HEK293 (cell line): ENCODE results near the gene PYDC1.
A peak's percentile ranks its signal among the peaks of the same experiment; 100 is the strongest.

Experiments used
- EGR2 ChIP-seq: fragments of 450-650 bp; formaldehyde crosslinking; IDR thresholded peaks from 2 replicates; pipeline ENCODE4 v1.5.1; 2016; ENCODE audit warnings: low read depth, missing biosample characterization, missing genetic modification characterization
- ELK4 ChIP-seq: IDR thresholded peaks from 2 replicates; pipeline ENCODE4 v1.6.1; 2011; ENCODE audit warnings: mild to moderate bottlenecking, low read depth, low read length, borderline replicate concordance
- KLF1 ChIP-seq: fragments of 450-650 bp; formaldehyde crosslinking; IDR thresholded peaks from 2 replicates; pipeline ENCODE4 v1.5.1; 2016; ENCODE audit warnings: missing biosample characterization, missing genetic modification characterization
- KLF17 ChIP-seq: fragments of 450-650 bp; formaldehyde crosslinking; IDR thresholded peaks from 2 replicates; pipeline ENCODE4 v1.5.1; 2016; ENCODE audit warnings: missing biosample characterization, missing genetic modification characterization
- KLF7 ChIP-seq: fragments of 450-650 bp; formaldehyde crosslinking; IDR thresholded peaks from 2 replicates; pipeline ENCODE4 v1.5.1; 2016; ENCODE audit warnings: missing biosample characterization, missing genetic modification characterization, borderline replicate concordance
- KLF8 ChIP-seq: fragments of 450-650 bp; formaldehyde crosslinking; IDR thresholded peaks from 2 replicates; pipeline ENCODE4 v1.5.1; 2016; ENCODE audit warnings: missing biosample characterization, missing genetic modification characterization
- OSR2 ChIP-seq: fragments of 450-650 bp; formaldehyde crosslinking; IDR thresholded peaks from 2 replicates; pipeline ENCODE4 v1.5.1; 2016; ENCODE audit warnings: missing biosample characterization, missing genetic modification characterization
- PRDM10 ChIP-seq: fragments of 450-650 bp; formaldehyde crosslinking; IDR thresholded peaks from 2 replicates; pipeline ENCODE4 v1.5.1; 2016; ENCODE audit warnings: missing biosample characterization, missing genetic modification characterization
- SCRT2 ChIP-seq: fragments of 450-650 bp; formaldehyde crosslinking; IDR thresholded peaks from 2 replicates; pipeline ENCODE4 v1.5.1; 2016; ENCODE audit warnings: missing biosample characterization, missing genetic modification characterization
- WT1 ChIP-seq: fragments of 450-650 bp; formaldehyde crosslinking; IDR thresholded peaks from 2 replicates; pipeline ENCODE4 v1.5.1; 2016; ENCODE audit warnings: missing biosample characterization, missing genetic modification characterization
- ZBTB20 ChIP-seq: fragments of 450-650 bp; formaldehyde crosslinking; IDR thresholded peaks from 2 replicates; pipeline ENCODE4 v1.5.1; 2016; ENCODE audit warnings: missing biosample characterization, missing genetic modification characterization
- ZBTB26 ChIP-seq: fragments of 450-650 bp; formaldehyde crosslinking; optimal IDR thresholded peaks from 2 replicates; pipeline ENCODE3; 2016; ENCODE audit warnings: missing biosample characterization, mild to moderate bottlenecking, missing genetic modification characterization
- ZBTB8A ChIP-seq: fragments of 450-650 bp; formaldehyde crosslinking; IDR thresholded peaks from 2 replicates; pipeline ENCODE4 v1.5.1; 2016; ENCODE audit warnings: missing biosample characterization, missing genetic modification characterization
- ZNF10 ChIP-seq: fragments of 450-650 bp; formaldehyde crosslinking; IDR thresholded peaks from 2 replicates; pipeline ENCODE4 v1.5.1; 2017; ENCODE audit warnings: missing biosample characterization, missing genetic modification characterization
- ZNF202 ChIP-seq: fragments of 450-650 bp; formaldehyde crosslinking; IDR thresholded peaks from 2 replicates; pipeline ENCODE4 v1.5.1; 2016; ENCODE audit warnings: missing biosample characterization, missing genetic modification characterization, borderline replicate concordance
- ZNF214 ChIP-seq: fragments of 450-650 bp; formaldehyde crosslinking; IDR thresholded peaks from 2 replicates; pipeline ENCODE4 v1.5.1; 2017; ENCODE audit warnings: missing biosample characterization, mild to moderate bottlenecking, missing genetic modification characterization, borderline replicate concordance
- ZNF24 ChIP-seq: fragments of 450-650 bp; formaldehyde crosslinking; IDR thresholded peaks from 2 replicates; pipeline ENCODE4 v1.5.1; 2016; ENCODE audit warnings: missing biosample characterization, missing genetic modification characterization
- ZNF302 ChIP-seq: fragments of 450-650 bp; formaldehyde crosslinking; IDR thresholded peaks from 2 replicates; pipeline ENCODE4 v1.5.1; 2016; ENCODE audit warnings: missing biosample characterization, missing genetic modification characterization, low read depth
- ZNF324 ChIP-seq: fragments of 450-650 bp; formaldehyde crosslinking; IDR thresholded peaks from 2 replicates; pipeline ENCODE4 v1.5.1; 2016; ENCODE audit warnings: missing biosample characterization, missing genetic modification characterization
- ZNF366 ChIP-seq: fragments of 450-650 bp; formaldehyde crosslinking; conservative IDR thresholded peaks from 2 replicates; pipeline ENCODE4 v1.5.1; 2016; ENCODE audit warnings: missing biosample characterization, missing genetic modification characterization
- ZNF391 ChIP-seq: fragments of 450-650 bp; formaldehyde crosslinking; IDR thresholded peaks from 2 replicates; pipeline ENCODE4 v1.5.1; 2016; ENCODE audit warnings: low read depth, missing biosample characterization, missing genetic modification characterization, borderline replicate concordance
- ZNF449 ChIP-seq: fragments of 450-650 bp; formaldehyde crosslinking; IDR thresholded peaks from 2 replicates; pipeline ENCODE4 v1.5.1; 2017; ENCODE audit warnings: missing biosample characterization, mild to moderate bottlenecking, missing genetic modification characterization, moderate library complexity
- ZNF529 ChIP-seq: fragments of 450-650 bp; formaldehyde crosslinking; IDR thresholded peaks from 2 replicates; pipeline ENCODE4 v1.5.1; 2017; ENCODE audit warnings: missing genetic modification characterization, missing biosample characterization; ENCODE audit not compliant: insufficient replicate concordance
- ZNF645 ChIP-seq: fragments of 450-650 bp; formaldehyde crosslinking; IDR thresholded peaks from 2 replicates; pipeline ENCODE4; 2016; ENCODE audit warnings: missing biosample characterization, missing genetic modification characterization
- ZNF76 ChIP-seq: fragments of 450-650 bp; formaldehyde crosslinking; IDR thresholded peaks from 2 replicates; pipeline ENCODE4; 2016; ENCODE audit warnings: low read depth, missing biosample characterization, missing genetic modification characterization, borderline replicate concordance
- ZNF791 ChIP-seq: fragments of 450-650 bp; formaldehyde crosslinking; IDR thresholded peaks from 2 replicates; pipeline ENCODE4 v1.5.1; 2016; ENCODE audit warnings: missing biosample characterization, missing genetic modification characterization
- ZNF843 ChIP-seq: fragments of 450-650 bp; formaldehyde crosslinking; IDR thresholded peaks from 2 replicates; pipeline ENCODE4 v1.5.1; 2016; ENCODE audit warnings: missing biosample characterization, missing genetic modification characterization
- ZSCAN4 ChIP-seq: fragments of 450-650 bp; formaldehyde crosslinking; IDR thresholded peaks from 2 replicates; pipeline ENCODE4 v1.5.1; 2017; ENCODE audit warnings: missing biosample characterization, missing genetic modification characterization

The PYDC1 gene

GRCh38 chr16:31215287-31216162 is 1.4 kb downstream of the PYDC1 start (continued):
- TF ChIP-seq ZNF449 (tag by site-specific recombination) (peak; percentile 64), ZNF202 (tag by site-specific recombination) (no peak), ZNF76 (tag by site-specific recombination) (peak; percentile 49; the same call in 1 of the 2 replicates), ZSCAN4 (peak; percentile 28; the same call in 1 of the 2 replicates), ZBTB26 (tag by site-specific recombination) (peak; percentile 76), ZNF529 (no peak), ZNF24 (tag by site-specific recombination) (no peak), OSR2 (no peak; the same call in 1 of the 2 replicates), EGR2 (tag by site-specific recombination) (peak; percentile 87), KLF7 (tag by site-specific recombination) (peak; percentile 71), PRDM10 (tag by site-specific recombination) (peak; percentile 99), ELK4 (no peak), ZNF791 (no peak), ZBTB8A (tag by site-specific recombination) (peak; percentile 59; the same call in 1 of the 2 replicates), ZBTB20 (tag by site-specific recombination) (peak; percentile 66; the same call in 1 of the 2 replicates), ZNF324 (tag by site-specific recombination) (0 out of 2 replicates have a peak, but pooled peaks have one; percentile 25), KLF1 (peak; percentile 99), ZNF843 (no peak; the same call in 1 of the 2 replicates), SCRT2 (no peak), ZNF645 (tag by site-specific recombination) (no peak), WT1 (tag by site-specific recombination) (0 out of 2 replicates have a peak, but pooled peaks have one; percentile 20), ZNF10 (tag by site-specific recombination) (peak; percentile 98), KLF17 (tag by site-specific recombination) (peak; percentile 88), KLF8 (tag by site-specific recombination) (peak; percentile 30; the same call in 1 of the 2 replicates), ZNF214 (tag by site-specific recombination) (no peak), ZNF302 (tag by site-specific recombination) (no peak), ZNF366 (tag by site-specific recombination) (no peak), ZNF391 (no peak)
